Measurements from ENCODE around the gene FARSA.
"Not testable (repeated sequence)": the region's sequence is repeated elsewhere in the genome, so short reads cannot be mapped to it uniquely, and the experiment has no call there.

The FARSA gene

DNA sequence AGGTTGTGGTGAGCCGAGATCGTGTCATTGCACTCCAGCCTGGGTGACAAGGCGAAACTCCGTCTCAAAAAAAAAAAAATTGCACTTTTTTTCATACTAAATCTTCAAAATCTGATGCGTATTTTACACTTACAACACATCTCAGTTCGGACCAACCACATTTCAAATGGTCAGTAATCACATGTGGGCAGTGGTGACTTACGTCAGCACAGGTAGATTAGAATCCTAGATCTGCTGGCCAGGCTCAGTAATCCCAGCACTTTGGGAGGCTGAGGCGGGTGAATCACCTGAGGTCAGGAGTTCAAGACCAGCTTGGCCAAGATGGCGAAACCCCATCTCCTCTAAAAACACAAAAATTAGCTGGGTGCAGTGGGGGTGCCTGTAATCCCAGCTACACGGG lies 1.6 kb upstream of the FARSA start:
- Mint-ChIP-seq H3K4me1 (ENCODE audit: low read depth) (peaks cover 63% of the 10 kb centered on the region), H3K27ac (no peak overlapping the region), H3K9me3 (no peaks in the 10 kb centered on the region), H3K36me3 (ENCODE audit: low read depth) (peaks cover 45% of the 10 kb centered on the region), H3K4me3 (no peak overlapping the region), H3K27me3 (no peaks in the 10 kb centered on the region)

DNA sequence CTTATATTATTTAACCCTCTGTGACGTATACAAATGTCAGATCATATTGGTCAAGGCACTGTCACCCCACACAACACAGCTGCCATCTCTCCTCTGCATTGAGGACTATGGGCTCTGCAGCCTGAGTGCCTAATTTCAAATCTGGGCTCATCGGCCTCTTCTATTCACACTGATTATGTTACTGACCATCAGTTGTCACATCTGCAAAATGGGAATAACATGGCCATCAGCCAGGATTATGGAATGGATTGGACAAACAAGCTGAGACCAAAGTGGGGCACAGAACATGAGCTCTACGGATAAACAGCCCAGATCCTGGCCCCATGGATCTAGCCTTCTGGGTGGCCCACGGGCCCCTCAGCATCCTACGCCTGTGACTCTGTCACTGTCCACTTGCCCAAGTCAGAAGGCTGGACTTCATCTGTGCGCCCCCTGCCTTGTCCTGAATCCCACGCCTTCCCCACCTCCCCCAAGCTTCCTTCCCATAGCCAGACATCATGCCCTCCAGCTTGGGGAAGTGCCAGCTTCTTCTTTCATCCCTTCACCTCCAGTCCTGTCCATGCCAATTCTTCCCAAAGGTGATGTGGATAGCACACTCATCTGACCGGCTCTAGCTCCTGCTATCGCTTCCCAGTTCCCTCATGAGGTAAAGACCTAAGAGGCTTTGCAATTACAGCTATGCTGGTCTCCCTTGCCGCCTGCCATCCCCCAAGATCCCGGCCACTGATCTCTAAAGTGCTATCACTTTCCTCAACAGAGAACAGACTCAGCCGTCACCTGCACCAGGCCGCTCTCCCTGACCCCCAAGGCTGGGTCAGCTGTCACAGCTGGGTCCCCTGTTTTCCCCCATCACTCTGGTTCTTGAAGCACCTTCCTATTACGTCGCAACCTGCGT lies 872 bp downstream of the FARSA start:
- H3K27me3 Mint-ChIP-seq, result no peaks in the 10 kb centered on the region

DNA sequence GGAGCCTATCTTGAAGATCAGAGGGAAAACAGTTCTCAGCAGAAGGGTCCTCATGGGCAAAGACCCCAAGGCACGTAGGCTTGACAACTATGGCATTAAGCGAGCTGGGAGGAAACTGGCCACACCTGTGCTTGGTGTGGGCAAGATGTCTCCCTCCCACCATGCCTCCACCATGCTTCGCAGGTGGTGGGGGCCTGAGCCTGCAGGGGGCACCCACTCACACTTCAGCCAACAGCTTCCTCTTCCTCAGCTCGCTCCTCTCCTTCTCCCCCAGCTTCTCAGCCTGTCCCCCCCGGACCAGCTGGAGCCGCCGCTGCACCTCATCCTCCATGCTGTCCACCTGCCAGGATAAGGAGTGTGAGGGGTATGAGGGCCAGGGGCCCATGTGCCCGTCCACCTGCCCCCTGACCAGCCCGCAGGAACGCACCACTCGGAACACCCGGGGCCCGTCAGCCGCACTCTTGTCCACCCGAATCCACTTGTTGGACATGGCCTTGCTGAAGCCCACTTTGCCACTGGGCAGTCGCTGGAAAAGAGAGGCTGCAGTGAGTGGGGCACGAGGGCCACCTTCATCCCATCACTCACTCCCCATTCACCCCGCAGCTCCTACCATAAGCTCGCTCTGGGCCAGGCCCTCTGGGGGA lies 3.4 kb downstream of the FARSA start:
- no peak overlapping the region for H3K27ac Mint-ChIP-seq
- H3K27me3 Mint-ChIP-seq, result no peaks in the 10 kb centered on the region
- H3K4me1 Mint-ChIP-seq (ENCODE audit: low read depth), result peaks cover 31% of the 10 kb centered on the region
- no peaks in the 10 kb centered on the region for H3K9me3 Mint-ChIP-seq
- H3K36me3 Mint-ChIP-seq (ENCODE audit: low read depth), result peaks cover 54% of the 10 kb centered on the region
- no peak overlapping the region for H3K4me3 Mint-ChIP-seq

More for the DNA sequence above, 872 bp downstream of the FARSA start:
- Mint-ChIP-seq H3K4me1 (ENCODE audit: low read depth) (peaks cover 43% of the 10 kb centered on the region), H3K9me3 (no peaks in the 10 kb centered on the region), H3K4me3 (peak overlapping the region; percentile 98), H3K36me3 (ENCODE audit: low read depth) (peaks cover 42% of the 10 kb centered on the region), H3K27ac (peak overlapping the region; percentile 92)

DNA sequence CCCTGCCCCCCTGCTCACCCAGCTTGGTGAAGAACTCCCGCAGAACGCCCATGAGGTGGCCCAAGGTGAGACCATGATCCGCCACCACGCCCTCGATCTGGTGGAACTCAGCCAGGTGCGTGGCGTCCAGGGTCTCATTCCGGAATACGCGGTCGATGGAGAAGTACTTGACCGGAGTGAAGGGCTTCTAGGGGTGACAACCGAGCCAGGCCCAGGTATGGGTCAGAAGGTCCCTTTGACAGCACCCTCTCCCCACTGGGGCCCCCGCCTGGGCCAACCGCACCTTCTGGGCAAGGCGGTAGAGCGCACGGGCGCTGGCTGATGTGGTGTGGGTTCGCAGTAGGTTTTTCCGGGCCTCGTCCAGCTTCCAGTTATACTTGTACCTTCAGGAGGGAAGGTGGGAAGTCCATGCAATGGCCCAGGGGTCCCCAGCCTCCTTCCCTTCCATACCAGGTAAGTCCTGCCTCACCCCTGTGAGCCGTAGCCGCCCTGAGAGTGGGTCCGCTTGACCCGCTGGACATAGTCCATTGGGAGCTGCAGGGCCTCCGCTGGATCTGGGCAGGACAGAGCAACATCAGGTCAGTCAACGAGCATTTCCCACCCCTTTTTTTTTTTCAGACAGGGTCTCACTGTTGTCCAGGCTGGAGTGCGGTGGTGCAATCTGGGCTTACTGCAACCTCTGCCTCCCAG lies 8.7 kb downstream of the FARSA start:
- Mint-ChIP-seq H3K27me3 (no peaks in the 10 kb centered on the region), H3K36me3 (ENCODE audit: low read depth) (peaks cover 56% of the 10 kb centered on the region), H3K27ac (no peak overlapping the region), H3K9me3 (no peaks in the 10 kb centered on the region), H3K4me3 (no peak overlapping the region), H3K4me1 (ENCODE audit: low read depth) (peaks cover 4% of the 10 kb centered on the region)

DNA sequence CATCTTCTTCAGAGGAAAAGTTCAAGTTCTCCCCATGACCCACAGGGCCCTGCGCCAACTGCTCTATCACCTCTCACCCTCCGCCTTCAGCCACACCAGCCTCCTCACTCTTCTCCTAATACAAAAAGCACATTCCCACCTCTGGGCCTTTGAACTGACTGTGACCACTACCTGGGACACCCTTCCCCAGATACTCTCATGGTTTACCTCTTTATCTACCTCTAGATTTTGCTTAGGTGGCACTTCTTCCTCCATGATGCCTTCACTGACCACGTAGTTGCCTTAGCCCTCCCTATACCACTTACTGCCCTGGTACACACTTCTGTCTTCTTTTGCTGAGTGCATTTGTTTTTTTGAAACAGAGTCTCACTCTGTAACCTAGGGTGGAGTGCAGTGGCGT lies 10.6 kb downstream of the FARSA start:
- H3K4me1 Mint-ChIP-seq (ENCODE audit: low read depth), result peaks cover 17% of the 10 kb centered on the region
- no peaks in the 10 kb centered on the region for H3K27me3 Mint-ChIP-seq
- H3K9me3 Mint-ChIP-seq, result no peaks in the 10 kb centered on the region
- H3K27ac Mint-ChIP-seq, result no peak overlapping the region
- no peak overlapping the region for H3K4me3 Mint-ChIP-seq
- H3K36me3 Mint-ChIP-seq (ENCODE audit: low read depth), result peaks cover 42% of the 10 kb centered on the region

DNA sequence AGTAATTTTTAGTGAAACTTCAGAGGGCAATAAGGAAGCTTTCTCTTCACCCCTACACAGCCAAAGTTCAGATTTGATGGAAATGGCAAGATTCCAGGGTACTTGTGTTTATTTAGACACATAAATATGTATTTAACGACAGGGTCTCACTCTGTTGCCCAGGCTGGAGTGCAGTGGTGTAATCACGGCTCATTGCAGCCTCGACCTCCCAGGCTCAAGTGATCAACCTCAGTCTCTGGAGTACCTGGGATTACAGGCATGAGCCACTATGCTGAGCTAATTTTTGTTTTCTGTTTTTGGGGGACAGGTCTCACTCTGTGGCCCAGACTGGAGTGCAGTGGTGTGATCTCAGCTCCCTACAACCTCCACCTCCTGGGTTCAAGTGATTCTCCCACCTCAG lies 12.5 kb downstream of the FARSA start:
- Mint-ChIP-seq H3K36me3 (ENCODE audit: low read depth) (peaks cover 32% of the 10 kb centered on the region), H3K27me3 (no peaks in the 10 kb centered on the region), H3K4me3 (no peak overlapping the region), H3K27ac (no peak overlapping the region), H3K4me1 (ENCODE audit: low read depth) (peaks cover 17% of the 10 kb centered on the region), H3K9me3 (no peaks in the 10 kb centered on the region)

DNA sequence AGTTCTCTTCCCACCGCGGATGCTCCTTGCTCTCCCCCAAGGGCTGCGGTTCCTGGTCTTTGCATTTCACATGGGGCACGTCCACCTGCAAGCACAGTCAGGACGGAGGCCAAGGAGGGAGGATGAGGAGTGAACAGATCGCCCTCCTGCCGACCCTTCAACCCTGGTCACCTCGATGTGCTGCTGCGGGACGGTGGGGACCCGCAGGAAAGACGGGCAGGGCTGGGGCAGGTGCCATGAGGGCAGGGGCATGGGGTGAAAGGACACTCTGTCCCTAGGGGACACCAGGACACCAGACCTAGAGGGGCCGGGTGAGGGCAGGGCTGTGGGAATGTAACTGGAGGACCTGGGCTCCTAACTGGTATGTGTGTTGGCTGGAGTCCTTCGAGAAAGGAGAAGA lies 15.3 kb downstream of the FARSA start:
- Mint-ChIP-seq H3K27me3 (no peaks in the 10 kb centered on the region), H3K4me1 (ENCODE audit: low read depth) (peaks cover 36% of the 10 kb centered on the region), H3K9me3 (no peaks in the 10 kb centered on the region), H3K36me3 (ENCODE audit: low read depth) (peaks cover 14% of the 10 kb centered on the region), H3K4me3 (peak overlapping the region; percentile 75), H3K27ac (no peak overlapping the region)

DNA sequence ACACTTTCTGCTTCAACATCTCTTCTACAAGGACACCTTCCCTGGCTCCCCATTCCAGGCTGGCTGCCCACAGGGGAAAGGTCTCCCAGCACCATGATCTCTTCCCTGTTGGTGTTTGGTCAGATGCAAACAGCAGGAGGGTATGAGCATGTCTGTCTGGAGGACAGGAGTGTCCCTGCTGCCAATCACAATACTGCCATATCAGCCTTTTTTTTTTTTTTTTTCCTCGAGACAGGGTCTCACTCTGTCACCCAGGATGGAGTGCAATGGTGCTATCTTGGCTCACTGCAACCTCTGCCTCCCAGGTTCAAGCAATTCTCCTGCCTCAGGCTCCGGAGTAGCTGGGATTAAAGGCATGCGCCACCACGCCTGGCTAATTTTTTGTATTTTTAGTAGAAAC lies 17.7 kb downstream of the FARSA start:
- not testable (repeated sequence) for H3K4me3 Mint-ChIP-seq; H3K9me3 Mint-ChIP-seq; H3K36me3 Mint-ChIP-seq (ENCODE audit: low read depth); H3K27me3 Mint-ChIP-seq
- H3K27ac Mint-ChIP-seq, result peak overlapping the region; percentile 36
- peaks cover 38% of the 10 kb centered on the region for H3K4me1 Mint-ChIP-seq (ENCODE audit: low read depth)

DNA sequence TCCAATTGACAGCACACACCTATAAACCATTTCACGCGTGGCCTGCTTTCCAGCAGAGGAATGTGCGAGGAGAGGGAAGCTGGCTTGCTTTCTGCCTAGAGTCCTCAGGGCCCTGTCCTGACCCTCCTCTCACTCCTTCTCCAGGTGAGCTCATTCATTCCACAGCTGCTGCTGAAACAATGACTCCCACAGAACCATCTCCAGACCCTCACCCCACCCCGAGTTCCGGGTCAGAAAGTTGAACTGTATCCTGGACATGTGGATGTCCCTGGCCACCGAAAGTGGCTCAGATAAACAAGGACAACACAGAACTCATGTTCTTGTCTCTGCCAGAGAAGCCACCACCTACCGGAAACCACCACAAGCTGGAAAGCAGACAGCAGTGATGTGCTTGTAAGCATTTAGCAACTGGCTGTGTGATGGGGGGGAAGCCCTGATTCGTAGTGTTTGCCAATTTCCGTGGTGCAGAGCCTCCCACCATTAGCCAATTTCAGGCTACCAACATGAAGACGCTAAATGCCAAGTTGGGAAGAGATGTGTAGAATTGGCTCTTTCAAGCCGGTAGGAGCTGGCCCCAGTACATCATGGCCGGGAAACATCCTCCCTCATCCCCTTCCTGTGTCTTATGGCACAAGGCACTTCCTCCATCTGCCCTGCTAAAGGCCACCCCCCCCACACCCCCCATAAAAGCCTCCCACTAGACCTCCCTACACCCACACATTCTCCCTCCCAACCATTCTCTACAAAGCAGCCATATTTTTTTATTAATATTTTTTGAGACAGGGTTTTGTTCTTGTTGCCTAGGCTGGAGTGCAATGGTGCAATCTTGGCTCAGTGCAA lies 19.4 kb downstream of the FARSA start:
- Mint-ChIP-seq H3K4me1 (ENCODE audit: low read depth) (peaks cover 29% of the 10 kb centered on the region), H3K27ac (peak overlapping the region; percentile 91), H3K4me3 (peak overlapping the region; percentile 45), H3K36me3 (ENCODE audit: low read depth) (no peaks in the 10 kb centered on the region), H3K27me3 (no peaks in the 10 kb centered on the region), H3K9me3 (no peaks in the 10 kb centered on the region)

DNA sequence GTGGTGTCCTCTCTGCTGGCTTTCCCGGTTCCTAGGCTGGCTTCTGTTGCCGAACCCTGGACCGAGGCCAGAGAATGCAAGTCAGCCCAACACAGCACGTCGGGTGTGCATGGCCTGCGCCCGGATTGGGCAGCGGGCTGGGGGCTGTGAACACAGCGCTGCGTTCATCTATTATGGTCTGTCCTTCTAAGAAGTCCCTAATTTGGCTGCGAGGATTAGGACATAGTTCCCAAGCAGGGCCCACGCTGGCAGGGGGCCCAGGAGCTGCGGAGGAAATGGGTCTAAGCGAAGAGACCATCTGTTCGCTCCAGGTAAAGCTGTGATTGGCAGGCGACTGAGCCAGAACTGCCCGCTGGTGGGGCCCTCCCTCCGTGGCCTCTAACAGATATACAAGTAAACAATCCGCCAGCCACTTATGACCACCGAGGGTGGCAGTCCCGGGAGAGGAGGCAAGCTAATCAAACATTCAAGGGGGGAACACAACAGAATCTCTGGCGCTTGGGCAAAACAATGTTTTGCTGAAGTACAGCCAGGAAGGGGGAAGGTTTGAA lies 20.4 kb downstream of the FARSA start:
- Mint-ChIP-seq H3K27ac (no peak overlapping the region), H3K27me3 (no peaks in the 10 kb centered on the region), H3K4me3 (no peak overlapping the region), H3K4me1 (ENCODE audit: low read depth) (peaks cover 20% of the 10 kb centered on the region), H3K36me3 (ENCODE audit: low read depth) (no peaks in the 10 kb centered on the region), H3K9me3 (no peaks in the 10 kb centered on the region)

DNA sequence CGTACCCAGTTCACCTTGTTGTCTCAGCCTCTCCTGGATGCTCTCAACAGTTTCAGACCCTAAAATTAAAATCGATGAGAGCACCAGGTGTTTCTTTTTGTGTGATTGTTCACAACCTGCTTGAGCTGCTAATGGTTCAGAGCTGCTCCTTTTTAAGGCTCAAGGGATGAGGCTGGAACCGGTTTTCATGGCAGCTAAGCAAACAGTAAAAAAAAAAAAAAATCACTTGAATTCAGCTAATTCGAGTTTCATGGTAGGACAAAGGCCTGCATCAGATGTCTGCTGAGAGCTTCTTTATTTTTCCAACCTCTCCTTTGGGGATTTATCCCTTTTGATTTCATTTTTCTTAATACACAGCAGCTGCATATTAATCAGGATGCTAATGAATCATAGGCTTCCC lies 20.9 kb downstream of the FARSA start:
- H3K9me3 Mint-ChIP-seq, result no peaks in the 10 kb centered on the region
- no peak overlapping the region for H3K27ac Mint-ChIP-seq
- H3K27me3 Mint-ChIP-seq, result no peaks in the 10 kb centered on the region
- no peak overlapping the region for H3K4me3 Mint-ChIP-seq
- H3K36me3 Mint-ChIP-seq (ENCODE audit: low read depth), result no peaks in the 10 kb centered on the region
- H3K4me1 Mint-ChIP-seq (ENCODE audit: low read depth), result peaks cover 20% of the 10 kb centered on the region

DNA sequence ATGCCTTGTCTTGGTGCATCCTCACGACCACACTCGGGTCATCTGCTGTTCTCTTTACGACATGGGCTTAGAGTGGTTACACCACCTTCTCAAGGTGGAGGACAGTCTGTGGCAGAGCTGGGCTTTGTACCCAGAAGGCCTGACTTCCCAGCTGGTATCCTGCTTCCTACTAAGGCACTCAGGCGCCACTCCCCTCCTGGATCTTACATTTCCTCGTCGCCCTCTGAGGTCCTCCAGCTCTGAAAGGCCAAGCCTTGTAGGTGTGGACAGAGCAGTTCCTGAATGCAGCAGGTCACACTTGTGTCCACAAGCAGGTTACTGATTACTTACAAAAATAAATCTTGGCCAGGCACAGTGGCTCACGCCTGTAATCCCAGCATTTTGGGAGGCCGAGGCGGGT lies 26.3 kb downstream of the FARSA start:
- H3K27ac Mint-ChIP-seq, result no peak overlapping the region
- H3K36me3 Mint-ChIP-seq (ENCODE audit: low read depth), result peaks cover under 1% of the 10 kb centered on the region
- H3K27me3 Mint-ChIP-seq, result no peaks in the 10 kb centered on the region
- no peak overlapping the region for H3K4me3 Mint-ChIP-seq
- no peaks in the 10 kb centered on the region for H3K9me3 Mint-ChIP-seq
- H3K4me1 Mint-ChIP-seq (ENCODE audit: low read depth), result no peaks in the 10 kb centered on the region

DNA sequence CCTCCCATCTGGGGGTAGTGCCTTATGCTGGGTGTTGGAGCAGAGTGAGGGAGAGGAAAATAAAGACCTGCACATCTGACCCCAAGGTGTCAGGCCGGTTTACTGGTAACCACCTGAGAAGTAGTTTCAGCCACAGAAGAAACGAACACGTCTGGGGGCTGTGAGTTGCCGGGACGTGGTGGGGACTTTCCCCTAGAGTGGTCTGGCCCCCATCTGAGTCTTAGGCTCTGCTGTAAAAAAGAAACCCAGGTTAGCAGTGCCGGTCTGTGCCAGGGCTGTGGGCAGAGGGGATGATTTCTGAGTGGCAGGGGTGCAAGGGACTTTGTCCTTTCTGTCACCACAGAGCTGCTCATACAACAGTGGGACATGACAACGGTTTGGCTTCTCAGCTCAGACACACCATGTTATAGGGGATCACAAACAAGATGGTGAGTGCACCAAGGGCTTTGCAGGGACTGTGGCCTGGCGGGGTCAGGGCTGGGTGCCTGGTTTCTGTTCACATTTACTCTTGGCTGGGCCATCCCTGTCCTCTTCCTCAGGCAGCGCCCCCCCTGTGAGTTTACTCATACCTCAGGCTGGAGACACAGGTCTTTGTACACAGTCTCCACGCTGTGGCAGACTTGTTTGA lies 33.5 kb downstream of the FARSA start:
- Mint-ChIP-seq H3K27ac (no peak overlapping the region), H3K9me3 (no peaks in the 10 kb centered on the region), H3K4me3 (no peak overlapping the region), H3K36me3 (ENCODE audit: low read depth) (peaks cover 13% of the 10 kb centered on the region), H3K27me3 (no peaks in the 10 kb centered on the region), H3K4me1 (ENCODE audit: low read depth) (peaks cover 16% of the 10 kb centered on the region)

DNA sequence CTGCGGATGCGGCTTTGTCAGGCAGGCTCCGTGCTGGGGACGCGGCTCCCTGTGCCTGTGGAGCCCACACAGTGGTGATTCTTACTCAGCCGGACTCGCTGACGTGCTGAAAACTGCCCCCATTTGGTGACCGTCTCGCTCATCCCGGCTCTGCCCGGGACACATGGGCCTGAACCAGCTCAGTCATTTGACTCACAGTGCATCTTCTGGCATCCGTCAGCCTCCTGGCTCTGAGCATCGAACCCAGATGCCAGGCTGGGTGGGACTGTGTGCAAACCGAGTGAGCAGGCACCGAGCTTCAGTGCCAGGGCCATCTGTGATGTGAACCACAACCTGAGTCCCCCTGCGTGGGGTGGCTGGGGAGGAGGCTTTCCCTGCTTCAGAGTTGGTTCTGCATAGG lies 37.1 kb downstream of the FARSA start:
- H3K4me3 Mint-ChIP-seq, result no peak overlapping the region
- peaks cover 29% of the 10 kb centered on the region for H3K36me3 Mint-ChIP-seq (ENCODE audit: low read depth)
- no peaks in the 10 kb centered on the region for H3K9me3 Mint-ChIP-seq
- H3K4me1 Mint-ChIP-seq (ENCODE audit: low read depth), result peaks cover 27% of the 10 kb centered on the region
- no peaks in the 10 kb centered on the region for H3K27me3 Mint-ChIP-seq
- no peak overlapping the region for H3K27ac Mint-ChIP-seq

Measured in stimulated activated naive CD8-positive, alpha-beta T cell treated with anti-CD3 and anti-CD28 coated beads, Interleukin-15, Interleukin-2, amounts not matched to agents 100 ng/mL and 50 ng/mL, for 24 hours (primary cell).